Cardiac muscle cell (in vitro differentiated cells and primary cell): ENCODE results near the gene KRTAP9-7. TPM values are rescaled to one million over a fixed set of nuclear protein-coding genes. Genes with fewer than 3 reads are reported as not detected.

Source experiments
- DNase-seq, 2 donors: peaks; one replicate each; pipeline versions ENCODE4 v3.0.0 to v3.0.0-alpha.2; 2010 to 2017; ENCODE audit warnings: low read depth in 1 of 2, low spot score in 1 of 2
- H3K27ac ChIP-seq: fragments of 200-600 bp; sonication (generic); 2 replicates; pipeline ENCODE4 v1.5.1; 2016
- H3K27me3 ChIP-seq: fragments of 200-600 bp; sonication (generic); 2 replicates; pipeline ENCODE4 v1.6.0; 2016; ENCODE audit warnings: control low read depth
- H3K36me3 ChIP-seq: fragments of 200-600 bp; sonication (generic); 2 replicates; pipeline ENCODE4 v1.5.1; 2016; ENCODE audit warnings: control low read depth
- H3K4me1 ChIP-seq: fragments of 200-600 bp; sonication (generic); 2 replicates; pipeline ENCODE4 v1.8.1; 2017; ENCODE audit warnings: low read depth, mild to moderate bottlenecking, mixed run types
- H3K4me3 ChIP-seq: fragments of 200-600 bp; sonication (generic); 2 replicates; pipeline ENCODE4 v1.5.1; 2016; ENCODE audit warnings: mild to moderate bottlenecking
- H3K9me3 ChIP-seq: fragments of 200-600 bp; sonication (generic); 2 replicates; pipeline ENCODE4 v1.5.1; 2017; ENCODE audit warnings: low read depth, mild to moderate bottlenecking, control low read depth
- CTCF ChIP-seq: IDR thresholded peaks from 2 replicates; pipeline ENCODE4 v1.5.1; 2012; ENCODE audit warnings: low read depth, mild to moderate bottlenecking, low read length
- polyA plus RNA-seq: library from polyadenylated mRNA; unstranded; fragments of >200 nt; fragmentation: Nextera tagmentation; extraction: Ambion mirVana; gene quantifications from 2 replicates; pipeline ENCODE4 v1.2.1, GENCODE V29; 2016
- total RNA-seq: library from RNA; depleted of rRNA; stranded (reverse); fragments of >200 nt; gene quantifications from 2 replicates; pipeline ENCODE4 v1.2.3, GENCODE V29; 2016

Gene KRTAP9-7
- total and polyA plus RNA-seq, 2 experiments from 2014 or later = not detected

GRCh38 chr17:41298458-41299135 lies 23.1 kb downstream of the KRTAP9-7 start:
- Histone ChIP-seq H3K4me1 (no peaks in the 10 kb centered on the region), H3K4me3 (no peak overlapping the region)
- DNase-seq = no peak

GRCh38 chr17:41301204-41301790 lies 25.8 kb downstream of the KRTAP9-7 start:
- Histone ChIP-seq H3K9me3 (no peaks in the 10 kb centered on the region), H3K27me3 (no peaks in the 10 kb centered on the region), H3K4me1 (no peaks in the 10 kb centered on the region), H3K36me3 (no peaks in the 10 kb centered on the region), H3K4me3 (no peak overlapping the region), H3K27ac (no peak overlapping the region)
- TF ChIP-seq CTCF = no peak
- DNase-seq = no peak

More at GRCh38 chr17:41298458-41299135, 23.1 kb downstream of the KRTAP9-7 start:
- no peak for TF ChIP-seq CTCF
- H3K27ac ChIP-seq = no peak overlapping the region
- H3K27me3 ChIP-seq = no peaks in the 10 kb centered on the region
- no peaks in the 10 kb centered on the region for H3K36me3 ChIP-seq
- no peaks in the 10 kb centered on the region for H3K9me3 ChIP-seq

GRCh38 chr17:41301916-41302901 lies 26.7 kb downstream of the KRTAP9-7 start, which contains the start of gene KRTAP29-1:
Gene KRTAP29-1, minus strand, starts transcription at chr17:41302851. Its CDS starts 0 bp downstream, at chr17:41302851.
- no peak for DNase-seq
- TF ChIP-seq CTCF = no peak
- Histone ChIP-seq H3K4me3 (no peak within 1 kb of the TSS), H3K27ac (no peak within 1 kb of the TSS), H3K36me3 (no peaks in the 10 kb centered on the region), H3K27me3 (no peaks in the 10 kb centered on the region), H3K9me3 (no peaks in the 10 kb centered on the region), H3K4me1 (no peaks in the 10 kb centered on the region)

GRCh38 chr17:41302981-41303380 lies 27.5 kb downstream of the KRTAP9-7 start:
- DNase-seq = no peak
- Histone ChIP-seq H3K4me1 (no peaks in the 10 kb centered on the region), H3K27me3 (no peaks in the 10 kb centered on the region), H3K27ac (no peak overlapping the region), H3K9me3 (no peaks in the 10 kb centered on the region), H3K4me3 (no peak overlapping the region), H3K36me3 (no peaks in the 10 kb centered on the region)
- TF ChIP-seq CTCF = no peak

- H3K9me3 ChIP-seq = no peaks in the 10 kb centered on the region
- no peaks in the 10 kb centered on the region for H3K36me3 ChIP-seq
- H3K4me3 ChIP-seq = no peak overlapping the region
- no peaks in the 10 kb centered on the region for H3K27me3 ChIP-seq
- no peak for DNase-seq
- TF ChIP-seq CTCF = no peak
- H3K4me1 ChIP-seq = no peaks in the 10 kb centered on the region
- no peak overlapping the region for H3K27ac ChIP-seq
Measured at GRCh38 chr17:41304091-41304490, 28.6 kb downstream of the KRTAP9-7 start.
